NCI-H187 (cell line): Measurements from ENCODE around the gene AKAP6.

Experiments used
- DNase-seq, 2 experiments: peaks; one replicate each; lab custom pipeline; 2025; lab: John Stamatoyannopoulos, UW

The AKAP6 gene

GRCh38 chr14:32584079-32584478 is 255.0 kb downstream of the AKAP6 start:
- no peak for DNase-seq

GRCh38 chr14:32587461-32587860 is 258.4 kb downstream of the AKAP6 start:
- DNase-seq = no peak

GRCh38 chr14:32588448-32589320 is 259.6 kb downstream of the AKAP6 start:
- DNase-seq = no peak

- DNase-seq = no peak
Measured at GRCh38 chr14:32590157-32590556, 261.1 kb downstream of the AKAP6 start.

GRCh38 chr14:32593290-32593942 is 264.3 kb downstream of the AKAP6 start:
- no peak for DNase-seq

- DNase-seq = no peak
Measured at GRCh38 chr14:32594766-32595165, 265.7 kb downstream of the AKAP6 start.

GRCh38 chr14:32595497-32595896 is 266.4 kb downstream of the AKAP6 start:
- no peak for DNase-seq

- no peak for DNase-seq
Measured at GRCh38 chr14:32596390-32596789, 267.3 kb downstream of the AKAP6 start.

- DNase-seq = no peak
Measured at GRCh38 chr14:32597771-32598170, 268.7 kb downstream of the AKAP6 start.

GRCh38 chr14:32601069-32601468 is 272.0 kb downstream of the AKAP6 start:
- DNase-seq = no peak

GRCh38 chr14:32601906-32602305 is 272.8 kb downstream of the AKAP6 start:
- no peak for DNase-seq

GRCh38 chr14:32602699-32603098 is 273.6 kb downstream of the AKAP6 start:
- DNase-seq = no peak

- no peak for DNase-seq
Measured at GRCh38 chr14:32603992-32604565, 275.0 kb downstream of the AKAP6 start.

- DNase-seq = no peak
Measured at GRCh38 chr14:32606301-32606700, 277.2 kb downstream of the AKAP6 start.

GRCh38 chr14:32607399-32607798 is 278.3 kb downstream of the AKAP6 start:
- no peak for DNase-seq

- no peak for DNase-seq
Measured at GRCh38 chr14:32608857-32609256, 279.8 kb downstream of the AKAP6 start.

GRCh38 chr14:32609388-32609787 is 280.3 kb downstream of the AKAP6 start:
- no peak for DNase-seq

- DNase-seq = no peak
Measured at GRCh38 chr14:32611752-32612151, 282.7 kb downstream of the AKAP6 start.

GRCh38 chr14:32618991-32619390 is 289.9 kb downstream of the AKAP6 start:
- no peak for DNase-seq

GRCh38 chr14:32620303-32620702 is 291.2 kb downstream of the AKAP6 start:
- no peak for DNase-seq

GRCh38 chr14:32620724-32621123 is 291.6 kb downstream of the AKAP6 start:
- DNase-seq = no peak

- no peak for DNase-seq
Measured at GRCh38 chr14:32621585-32621984, 292.5 kb downstream of the AKAP6 start.

- DNase-seq = no peak
Measured at GRCh38 chr14:32622742-32623141, 293.6 kb downstream of the AKAP6 start.
